Mammary epithelial cell (primary cell): Measurements from ENCODE around the gene UNC5A.

ENCODE experiments used
- CTCF ChIP-seq, 2 donors: IDR thresholded peaks in 1 of 2; conservative IDR thresholded peaks in 1 of 2; 2 replicates each; pipeline ENCODE4 v1.5.1; 2011 to 2012; ENCODE audit warnings: inconsistent platforms in 2 of 2, low read length in 2 of 2, mild to moderate bottlenecking in 2 of 2, control low read depth in 1 of 2, low read depth in 1 of 2; ENCODE audit not compliant: insufficient read depth in 1 of 2; ENCODE audit errors: extremely low read depth in 1 of 2
- EZH2 ChIP-seq: IDR thresholded peaks from 2 replicates; pipeline ENCODE4 v1.6.1; 2012; ENCODE audit warnings: low read length, inconsistent platforms, borderline replicate concordance

- no peak for TF ChIP-seq CTCF (conservative IDR thresholded peaks at IDR 0.05 in 1 of 2, IDR thresholded peaks at IDR 0.05 in 1 of 2; ENCODE audit: extremely low read depth in 1 of 2, insufficient read depth in 1 of 2, low read depth in 1 of 2, low read length in 2 of 2)
- TF ChIP-seq EZH2, result no peak
These were observed 74.2 kb downstream of the UNC5A start for GRCh38 chr5:176884571-176884890.
